ENCODE data around the gene EPHA1. TPM values are rescaled to one million over a fixed set of nuclear protein-coding genes. Genes with fewer than 3 reads are reported as not detected.

Gene EPHA1
- polyA plus RNA-seq, 1 experiment: 0.09 TPM

DNA sequence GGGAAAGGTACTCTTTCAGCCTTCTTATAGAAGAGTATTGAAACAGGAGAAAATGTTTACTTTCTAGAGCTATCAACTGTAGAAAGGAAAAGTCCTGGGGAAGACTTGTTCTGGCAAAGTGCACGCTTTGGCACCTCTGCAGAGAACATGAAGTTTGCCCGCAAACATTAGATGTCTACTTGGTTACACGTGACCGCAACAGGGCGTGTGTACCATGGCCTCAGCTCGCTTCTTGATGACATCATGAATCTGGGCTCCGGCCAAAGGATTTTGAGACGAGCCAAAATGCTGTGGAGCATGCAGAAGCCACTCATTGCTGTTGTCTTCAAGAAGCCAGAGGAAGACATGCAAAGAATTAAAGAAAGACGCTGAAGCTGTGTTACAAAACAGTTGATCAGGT is 26.0 kb upstream of the EPHA1 start:
- H3K9me3 ChIP-seq (ENCODE audit: control insufficient read depth, insufficient read depth, low read length): no peaks in the 10 kb centered on the region
- no peaks in the 10 kb centered on the region for H3K27me3 ChIP-seq (ENCODE audit: control insufficient read depth, insufficient read depth, low read length)
- TF ChIP-seq, protein P1, sequence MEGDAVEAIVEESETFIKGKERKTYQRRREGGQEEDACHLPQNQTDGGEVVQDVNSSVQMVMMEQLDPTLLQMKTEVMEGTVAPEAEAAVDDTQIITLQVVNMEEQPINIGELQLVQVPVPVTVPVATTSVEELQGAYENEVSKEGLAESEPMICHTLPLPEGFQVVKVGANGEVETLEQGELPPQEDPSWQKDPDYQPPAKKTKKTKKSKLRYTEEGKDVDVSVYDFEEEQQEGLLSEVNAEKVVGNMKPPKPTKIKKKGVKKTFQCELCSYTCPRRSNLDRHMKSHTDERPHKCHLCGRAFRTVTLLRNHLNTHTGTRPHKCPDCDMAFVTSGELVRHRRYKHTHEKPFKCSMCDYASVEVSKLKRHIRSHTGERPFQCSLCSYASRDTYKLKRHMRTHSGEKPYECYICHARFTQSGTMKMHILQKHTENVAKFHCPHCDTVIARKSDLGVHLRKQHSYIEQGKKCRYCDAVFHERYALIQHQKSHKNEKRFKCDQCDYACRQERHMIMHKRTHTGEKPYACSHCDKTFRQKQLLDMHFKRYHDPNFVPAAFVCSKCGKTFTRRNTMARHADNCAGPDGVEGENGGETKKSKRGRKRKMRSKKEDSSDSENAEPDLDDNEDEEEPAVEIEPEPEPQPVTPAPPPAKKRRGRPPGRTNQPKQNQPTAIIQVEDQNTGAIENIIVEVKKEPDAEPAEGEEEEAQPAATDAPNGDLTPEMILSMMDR (IDR thresholded peaks at IDR 0.05; ENCODE audit: low read depth, low read length): no peak
- no peak overlapping the region for H3K4me3 ChIP-seq (ENCODE audit: low read depth, low read length)
- no peak for DNase-seq (ENCODE audit: low read depth, low spot score)
- ChIA-PET CTCF (interaction anchor here (0.9 to 1.9 kb wide), 3 partner anchors 18 to 219 kb away, joined by 3 to 7 read pairs (median 3); no protein-coding TSS in a partner anchor), POLR2A (no interaction called here)
- no peak overlapping the region for H3K27ac ChIP-seq (ENCODE audit: low read depth, low read length)

GRCh38 chr7:143433759-143434158 is 25.1 kb upstream of the EPHA1 start:
- Histone ChIP-seq H3K27ac (ENCODE audit: low read depth, low read length) (no peak overlapping the region), H3K4me3 (ENCODE audit: low read depth, low read length) (no peak overlapping the region), H3K9me3 (ENCODE audit: control insufficient read depth, insufficient read depth, low read length) (no peaks in the 10 kb centered on the region), H3K27me3 (ENCODE audit: control insufficient read depth, insufficient read depth, low read length) (no peaks in the 10 kb centered on the region)
- ChIA-PET CTCF (interaction anchor here (1.2 to 1.9 kb wide), 3 partner anchors 17 to 218 kb away, joined by 3 to 7 read pairs (median 4); no protein-coding TSS in a partner anchor), POLR2A (no interaction called here)
- no peak for DNase-seq (ENCODE audit: low read depth, low spot score)
- TF ChIP-seq, protein P1 (IDR thresholded peaks at IDR 0.05; ENCODE audit: low read depth, low read length): no peak

- POLR2A ChIA-PET: no interaction called here
- CTCF ChIA-PET: interaction anchor here (1.3 to 1.6 kb wide), 2 partner anchors 14 to 191 kb away, joined by 6 to 8 read pairs; no protein-coding TSS in a partner anchor
- Histone ChIP-seq H3K9me3 (ENCODE audit: control insufficient read depth, insufficient read depth, low read length) (no peaks in the 10 kb centered on the region), H3K27ac (ENCODE audit: low read depth, low read length) (no peak overlapping the region), H3K4me3 (ENCODE audit: low read depth, low read length) (no peak overlapping the region), H3K27me3 (ENCODE audit: control insufficient read depth, insufficient read depth, low read length) (no peaks in the 10 kb centered on the region)
- DNase-seq (ENCODE audit: low read depth, low spot score): no peak
- TF ChIP-seq, protein P1 (IDR thresholded peaks at IDR 0.05; ENCODE audit: low read depth, low read length): no peak
These were observed 22.5 kb upstream of the EPHA1 start for GRCh38 chr7:143431109-143431508.

GRCh38 chr7:143429770-143430698 is 21.4 kb upstream of the EPHA1 start:
- Histone ChIP-seq H3K27ac (ENCODE audit: low read depth, low read length) (no peak overlapping the region), H3K27me3 (ENCODE audit: control insufficient read depth, insufficient read depth, low read length) (no peaks in the 10 kb centered on the region), H3K4me3 (ENCODE audit: low read depth, low read length) (no peak overlapping the region), H3K9me3 (ENCODE audit: control insufficient read depth, insufficient read depth, low read length) (no peaks in the 10 kb centered on the region)
- ChIA-PET POLR2A (no interaction called here), CTCF (interaction anchor here (0.9 kb wide), 1 partner anchor 13 kb away, joined by 7 read pairs; no protein-coding TSS in a partner anchor)
- TF ChIP-seq, protein P1 (IDR thresholded peaks at IDR 0.05; ENCODE audit: low read depth, low read length): no peak
- DNase-seq (ENCODE audit: low read depth, low spot score): no peak

Data from AG04450 (cell line).